Mesothelial cell of epicardium (in vitro differentiated cells): ENCODE measurements around the gene ALDH1A3. TPM values are rescaled to one million over a fixed set of nuclear protein-coding genes. Genes with fewer than 3 reads are reported as not detected.
A peak's percentile ranks its signal among the peaks of the same experiment; 100 is the strongest.

ENCODE experiments used
- DNase-seq, 2 experiments: peaks; one replicate each; pipeline ENCODE4 v3.0.0; 2021; ENCODE audit warnings: low spot score in 2 of 2; ENCODE audit not compliant: unreplicated experiment in 2 of 2
- H3K27ac Mint-ChIP-seq: 2 replicates; pipeline ENCODE4 v1.8.0; 2021; ENCODE audit warnings: mixed read lengths
- H3K27me3 Mint-ChIP-seq: 2 replicates; pipeline ENCODE4 v1.8.0; 2021; ENCODE audit warnings: low read depth, mixed read lengths
- H3K36me3 Mint-ChIP-seq: 2 replicates; pipeline ENCODE4 v1.8.0; 2021; ENCODE audit warnings: mixed read lengths
- H3K4me1 Mint-ChIP-seq: 2 replicates; pipeline ENCODE4 v1.8.0; 2021; ENCODE audit warnings: mixed read lengths
- H3K4me3 Mint-ChIP-seq: 2 replicates; pipeline ENCODE4 v1.8.0; 2021; ENCODE audit warnings: mild to moderate bottlenecking, moderate library complexity, mixed read lengths
- H3K9me3 Mint-ChIP-seq: 2 replicates; pipeline ENCODE4 v1.8.0; 2021; ENCODE audit warnings: mixed read lengths
- total RNA-seq: library from RNA; stranded (reverse); gene quantifications from 3 replicates; pipeline ENCODE4 v1.2.1, GENCODE V29; 2021
- TF ChIP-seq, protein P1 (sequence below): fragments of 200-600 bp; sonication (generic); IDR thresholded peaks from one replicate; pipeline ENCODE4 v1.5.0; 2021; ENCODE audit warnings: antibody characterized with exemption; ENCODE audit not compliant: unreplicated experiment

Gene ALDH1A3
- total RNA-seq, 1 donor from 2014 or later, result not detected

DNA sequence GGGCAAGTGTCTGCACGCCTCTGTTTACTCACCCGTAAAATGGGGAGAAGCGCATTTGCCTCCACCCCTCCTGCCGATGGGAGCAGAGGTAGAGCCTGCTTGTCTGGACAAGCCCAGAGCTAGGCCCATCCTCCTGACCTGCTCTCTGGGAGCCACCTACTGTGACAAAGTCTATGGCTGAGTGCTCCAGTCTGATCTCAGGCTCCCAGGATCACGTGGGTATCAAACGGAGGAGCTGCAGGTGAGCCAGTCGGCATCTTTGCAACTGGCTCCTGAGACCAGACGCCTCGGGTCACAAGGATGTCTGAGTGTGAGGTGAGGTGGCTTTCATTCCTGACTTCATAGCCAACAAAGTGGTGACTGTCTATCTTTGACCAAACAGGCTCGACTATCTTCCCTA is 2.1 kb upstream of the ALDH1A3 start:
- TF ChIP-seq, protein P1, sequence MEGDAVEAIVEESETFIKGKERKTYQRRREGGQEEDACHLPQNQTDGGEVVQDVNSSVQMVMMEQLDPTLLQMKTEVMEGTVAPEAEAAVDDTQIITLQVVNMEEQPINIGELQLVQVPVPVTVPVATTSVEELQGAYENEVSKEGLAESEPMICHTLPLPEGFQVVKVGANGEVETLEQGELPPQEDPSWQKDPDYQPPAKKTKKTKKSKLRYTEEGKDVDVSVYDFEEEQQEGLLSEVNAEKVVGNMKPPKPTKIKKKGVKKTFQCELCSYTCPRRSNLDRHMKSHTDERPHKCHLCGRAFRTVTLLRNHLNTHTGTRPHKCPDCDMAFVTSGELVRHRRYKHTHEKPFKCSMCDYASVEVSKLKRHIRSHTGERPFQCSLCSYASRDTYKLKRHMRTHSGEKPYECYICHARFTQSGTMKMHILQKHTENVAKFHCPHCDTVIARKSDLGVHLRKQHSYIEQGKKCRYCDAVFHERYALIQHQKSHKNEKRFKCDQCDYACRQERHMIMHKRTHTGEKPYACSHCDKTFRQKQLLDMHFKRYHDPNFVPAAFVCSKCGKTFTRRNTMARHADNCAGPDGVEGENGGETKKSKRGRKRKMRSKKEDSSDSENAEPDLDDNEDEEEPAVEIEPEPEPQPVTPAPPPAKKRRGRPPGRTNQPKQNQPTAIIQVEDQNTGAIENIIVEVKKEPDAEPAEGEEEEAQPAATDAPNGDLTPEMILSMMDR, result no peak
- Mint-ChIP-seq H3K4me3 (no peak overlapping the region), H3K9me3 (no peaks in the 10 kb centered on the region), H3K36me3 (no peaks in the 10 kb centered on the region), H3K27ac (no peak overlapping the region), H3K27me3 (peaks cover 81% of the 10 kb centered on the region), H3K4me1 (peaks cover 8% of the 10 kb centered on the region)
- DNase-seq, result no peak

DNA sequence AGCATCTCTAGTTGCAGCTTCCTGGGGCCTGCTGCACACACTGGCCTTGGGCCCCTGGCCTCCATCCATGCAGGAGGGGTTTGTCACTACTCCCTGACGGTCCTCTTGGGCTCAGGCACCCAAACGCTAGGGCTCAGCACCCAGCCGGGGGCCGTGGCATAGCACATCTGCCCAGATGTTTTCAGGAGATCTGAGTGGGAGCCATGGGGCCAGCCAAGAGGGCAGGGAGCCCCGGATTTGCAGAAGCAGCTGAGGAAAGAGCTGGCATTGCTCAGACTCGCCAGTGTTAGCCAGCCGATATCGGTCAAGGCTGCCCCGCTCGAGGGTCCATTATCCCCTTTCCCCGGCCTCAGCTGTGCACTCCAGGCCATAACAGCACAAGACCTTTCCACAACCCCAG is 1.5 kb upstream of the ALDH1A3 start:
- peaks cover 8% of the 10 kb centered on the region for H3K4me1 Mint-ChIP-seq
- TF ChIP-seq, protein P1, result no peak

DNA sequence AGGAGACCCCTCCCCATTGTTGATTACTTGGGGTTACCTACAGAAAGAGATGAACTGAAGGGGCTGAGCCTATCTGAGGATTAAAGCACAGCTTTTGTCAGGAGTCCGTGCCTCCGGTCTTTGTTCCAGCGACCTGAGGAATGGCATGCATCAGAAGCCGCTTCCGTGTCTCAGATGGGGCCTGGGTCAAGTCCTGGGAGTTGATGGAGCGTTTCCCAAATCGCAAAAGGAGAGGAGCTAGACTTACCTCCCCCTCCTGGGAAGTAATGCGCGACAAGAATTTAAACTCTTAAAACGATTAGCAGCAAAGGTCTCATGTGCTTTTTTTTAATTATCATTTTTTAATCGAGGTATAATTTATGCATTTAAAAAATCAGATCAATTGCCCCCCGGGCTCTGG is 983 bp upstream of the ALDH1A3 start:
- Mint-ChIP-seq H3K4me3 (peak overlapping the region; percentile 71), H3K27me3 (peaks cover 88% of the 10 kb centered on the region), H3K4me1 (peaks cover 8% of the 10 kb centered on the region), H3K36me3 (no peaks in the 10 kb centered on the region), H3K27ac (no peak overlapping the region), H3K9me3 (no peaks in the 10 kb centered on the region)
- DNase-seq, result no peak
- TF ChIP-seq, protein P1, result no peak

More for the DNA sequence above, 1.5 kb upstream of the ALDH1A3 start:
- no peaks in the 10 kb centered on the region for H3K36me3 Mint-ChIP-seq
- H3K27me3 Mint-ChIP-seq, result peaks cover 85% of the 10 kb centered on the region
- H3K9me3 Mint-ChIP-seq, result no peaks in the 10 kb centered on the region
- no peak overlapping the region for H3K27ac Mint-ChIP-seq
- DNase-seq, result no peak
- H3K4me3 Mint-ChIP-seq, result peak overlapping the region; percentile 71

DNA sequence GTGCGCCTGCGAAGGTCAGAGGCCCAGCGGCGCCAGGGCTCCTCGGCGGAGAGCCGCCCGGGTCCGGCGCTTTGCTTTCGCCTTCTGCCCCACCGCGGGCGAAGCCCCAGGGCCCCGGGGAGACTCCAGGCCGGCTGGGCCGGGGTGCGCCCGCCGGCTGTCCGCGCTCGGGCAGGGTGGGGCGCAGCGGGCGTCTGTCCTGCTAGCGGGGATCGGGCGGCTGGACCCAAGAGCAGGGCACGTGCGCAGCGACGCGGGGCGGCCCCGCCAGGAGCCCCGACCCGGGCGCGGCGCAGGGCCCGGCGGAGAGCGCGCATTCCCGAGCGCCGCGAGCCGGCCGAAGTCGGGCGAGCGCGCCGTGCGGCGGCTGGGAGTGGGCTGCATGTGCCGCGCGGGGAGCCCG is 569 bp upstream of the ALDH1A3 start:
- peaks cover 8% of the 10 kb centered on the region for H3K4me1 Mint-ChIP-seq
- no peak overlapping the region for H3K27ac Mint-ChIP-seq
- TF ChIP-seq, protein P1, result no peak
- H3K4me3 Mint-ChIP-seq, result no peak overlapping the region
- H3K9me3 Mint-ChIP-seq, result no peaks in the 10 kb centered on the region
- H3K36me3 Mint-ChIP-seq, result no peaks in the 10 kb centered on the region
- peaks cover 88% of the 10 kb centered on the region for H3K27me3 Mint-ChIP-seq
- no peak for DNase-seq

DNA sequence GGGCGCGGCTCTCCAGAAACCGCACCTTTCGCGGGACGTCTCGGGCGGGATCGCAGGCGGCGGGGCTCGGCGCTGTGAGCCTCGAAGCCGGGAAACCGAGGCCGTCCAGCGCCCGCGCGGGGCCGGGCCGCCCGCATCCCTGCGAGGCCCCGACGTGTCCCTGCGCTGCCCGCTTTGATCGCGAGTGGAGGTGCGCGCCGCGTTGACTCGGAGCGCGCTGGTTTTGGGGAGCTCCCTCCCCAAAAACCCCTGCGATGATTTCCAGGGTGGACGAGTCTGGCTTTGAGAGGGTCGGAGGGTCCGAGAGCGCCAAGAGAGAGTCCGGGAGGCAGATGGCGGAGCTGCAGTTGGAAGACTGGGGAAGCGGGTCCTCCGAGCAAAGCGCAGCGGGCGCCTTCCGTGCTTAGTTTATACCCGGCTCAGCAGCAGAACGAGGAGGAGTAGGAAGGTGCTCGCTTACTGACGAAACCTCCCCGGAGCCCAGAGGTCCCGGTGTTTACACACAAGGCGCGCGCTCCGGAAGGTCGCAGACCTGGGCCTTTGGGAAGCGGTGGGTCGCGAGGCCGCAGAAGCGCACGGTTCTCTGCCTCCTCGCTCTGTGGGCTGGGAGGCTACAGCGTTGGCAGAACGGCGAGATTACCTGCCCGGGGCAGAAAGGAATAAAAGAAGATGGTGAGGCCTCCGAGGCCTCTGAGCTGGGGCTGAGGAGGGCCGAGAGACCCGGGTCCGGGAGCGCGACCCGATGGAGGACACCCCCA is 687 bp downstream of the ALDH1A3 start:
- no peak for DNase-seq
- H3K4me3 Mint-ChIP-seq, result peak overlapping the region; percentile 56
- TF ChIP-seq, protein P1, result no peak
- H3K27me3 Mint-ChIP-seq, result peaks cover 87% of the 10 kb centered on the region
- H3K27ac Mint-ChIP-seq, result no peak overlapping the region
- H3K4me1 Mint-ChIP-seq, result peaks cover 8% of the 10 kb centered on the region
- no peaks in the 10 kb centered on the region for H3K9me3 Mint-ChIP-seq
- no peaks in the 10 kb centered on the region for H3K36me3 Mint-ChIP-seq
